ELR (cell line): ENCODE measurements around the gene CLSTN1.
"Not testable (repeated sequence)": the region's sequence is repeated elsewhere in the genome, so short reads cannot be mapped to it uniquely, and the experiment has no call there.

Source experiments
- DNase-seq: peaks from one replicate; pipeline ENCODE4 v3.0.0-alpha.2; 2015; ENCODE audit warnings: low read depth

CLSTN1 gene

DNA sequence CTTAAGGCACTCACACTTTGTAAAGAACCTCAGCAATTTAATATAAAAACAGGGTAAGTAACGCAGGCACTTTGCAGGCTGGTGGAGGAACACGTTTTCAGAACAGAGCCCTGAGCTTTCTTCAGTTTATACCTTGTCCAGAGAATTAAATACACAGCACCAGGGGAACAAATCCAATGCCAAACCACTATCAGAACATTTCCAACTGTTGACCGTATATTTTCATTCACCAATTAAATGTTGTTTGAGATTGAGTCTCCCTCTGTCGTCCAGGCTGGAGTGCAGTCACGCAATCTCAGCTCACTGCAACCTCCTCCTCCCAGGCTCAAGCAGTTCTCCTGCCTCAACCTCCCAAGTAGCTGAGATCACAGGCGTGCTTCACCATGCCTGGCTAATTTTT is 29.7 kb downstream of the CLSTN1 start:
- no peak for DNase-seq

DNA sequence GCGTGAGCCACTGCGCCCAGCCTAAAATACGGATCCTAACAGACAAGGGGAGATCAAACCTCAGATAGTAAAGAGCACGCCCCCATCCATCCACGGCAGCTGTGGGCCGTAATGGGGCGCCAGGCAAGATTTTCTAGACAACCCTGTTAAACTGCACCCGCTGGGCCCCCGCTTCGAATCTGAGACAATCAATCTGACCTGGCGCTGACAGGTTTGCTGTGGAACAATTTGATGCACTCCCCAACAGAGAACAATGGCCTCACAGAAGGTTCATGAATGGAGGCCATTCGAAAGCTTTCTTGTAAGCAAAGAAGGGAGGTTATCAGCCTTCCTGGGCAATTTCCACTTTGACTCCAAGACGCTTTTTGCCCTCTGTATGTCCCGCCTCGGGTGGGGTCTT is 30.5 kb downstream of the CLSTN1 start:
- DNase-seq = no peak

DNA sequence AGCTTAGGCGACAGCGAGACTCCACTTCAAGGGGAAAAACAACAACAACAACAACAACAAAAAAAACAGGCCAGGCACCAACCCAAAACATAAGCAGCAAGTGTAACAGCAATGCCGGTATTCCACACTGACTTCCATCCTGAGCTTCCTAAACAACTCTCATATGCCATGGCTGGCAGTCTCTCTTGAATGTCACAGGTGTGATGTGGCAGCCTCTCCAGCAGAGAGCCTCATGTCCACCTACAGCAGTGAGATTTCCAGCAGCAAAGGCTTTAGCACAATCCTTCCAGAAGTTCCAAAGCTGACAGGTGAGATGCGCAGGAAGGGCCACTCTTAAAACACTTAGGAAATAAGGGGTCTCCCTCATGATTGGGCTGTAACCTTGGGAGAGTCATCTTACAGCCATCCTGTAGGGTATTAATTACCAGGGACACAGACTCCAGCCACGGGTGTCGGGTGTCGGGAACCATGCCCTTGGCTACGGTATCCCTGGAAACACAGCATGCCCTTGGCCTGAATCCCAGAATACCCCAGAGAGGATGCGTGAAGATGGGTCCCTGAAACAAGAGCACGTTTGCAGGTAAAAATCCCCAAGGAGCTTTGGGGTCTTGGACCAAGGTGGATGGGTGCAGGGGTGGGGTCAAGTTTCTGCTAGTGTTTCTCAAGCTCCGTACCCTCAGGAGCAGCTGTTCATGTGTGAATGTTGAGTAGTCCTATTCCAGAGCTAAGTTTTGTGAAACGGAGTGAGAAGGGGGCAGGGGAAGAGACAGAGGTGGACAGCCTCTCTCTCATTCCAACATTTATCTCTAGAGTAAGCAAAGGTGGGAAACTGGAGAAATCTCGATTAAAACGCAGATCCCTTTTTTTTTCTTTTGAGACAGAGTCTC is 31.4 kb downstream of the CLSTN1 start:
- peak; percentile 28 for DNase-seq

GRCh38 chr1:9789700-9790099 is 34.1 kb downstream of the CLSTN1 start:
- DNase-seq = not testable (repeated sequence)

DNA sequence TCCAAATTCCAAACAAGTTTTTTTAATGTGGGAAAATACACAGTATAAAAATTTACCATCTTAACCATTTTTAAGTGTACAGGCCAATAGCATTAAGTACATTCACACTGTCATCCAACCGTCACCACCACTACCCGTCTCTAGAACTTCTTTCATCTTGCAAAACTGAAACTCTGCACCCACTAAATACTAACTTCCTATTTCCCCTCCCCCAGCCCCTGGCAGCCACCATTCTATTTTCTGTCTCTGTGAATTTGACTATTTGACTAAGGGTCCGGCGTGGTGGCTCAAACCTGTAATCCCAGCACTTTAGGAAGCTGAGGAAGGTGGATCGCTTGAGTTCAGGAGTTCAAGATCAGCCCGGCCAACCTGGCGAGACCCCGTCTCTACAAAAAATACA is 36.1 kb downstream of the CLSTN1 start:
- DNase-seq = no peak

GRCh38 chr1:9785406-9785805 is 38.4 kb downstream of the CLSTN1 start:
- DNase-seq = no peak

GRCh38 chr1:9784508-9785133 is 39.1 kb downstream of the CLSTN1 start:
- DNase-seq = peak; percentile 73

- DNase-seq = no peak
These were observed 40.9 kb downstream of the CLSTN1 start for GRCh38 chr1:9782897-9783296.

DNA sequence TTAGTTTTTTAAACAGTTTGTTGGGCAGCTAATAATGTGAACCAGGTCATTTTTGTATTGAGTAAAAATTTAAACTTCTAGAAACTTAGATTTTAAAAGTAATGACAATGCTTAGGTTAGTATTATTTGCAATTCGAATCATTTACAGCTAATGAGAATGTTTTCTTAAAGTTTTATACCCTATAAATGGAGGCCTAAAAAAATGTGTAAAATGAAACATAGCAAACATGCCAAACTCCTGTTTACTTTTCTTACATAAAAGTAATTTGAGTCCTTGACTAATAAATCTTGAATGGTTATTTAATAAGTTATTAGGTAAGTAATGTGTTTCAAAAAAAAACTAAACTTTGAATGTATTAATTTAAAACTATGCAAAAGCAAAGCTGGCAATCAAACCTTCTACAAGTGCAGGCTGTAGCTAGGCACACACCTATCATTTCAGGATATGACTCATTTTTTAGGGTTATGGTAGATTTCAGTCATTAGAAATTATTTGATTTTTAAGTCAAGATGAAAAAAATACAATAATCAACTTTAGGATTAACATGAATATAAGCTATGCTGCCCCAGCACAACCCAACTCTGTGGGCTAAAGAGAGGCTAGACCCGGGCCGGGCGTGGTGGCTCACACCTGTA is 41.5 kb downstream of the CLSTN1 start:
- no peak for DNase-seq

DNA sequence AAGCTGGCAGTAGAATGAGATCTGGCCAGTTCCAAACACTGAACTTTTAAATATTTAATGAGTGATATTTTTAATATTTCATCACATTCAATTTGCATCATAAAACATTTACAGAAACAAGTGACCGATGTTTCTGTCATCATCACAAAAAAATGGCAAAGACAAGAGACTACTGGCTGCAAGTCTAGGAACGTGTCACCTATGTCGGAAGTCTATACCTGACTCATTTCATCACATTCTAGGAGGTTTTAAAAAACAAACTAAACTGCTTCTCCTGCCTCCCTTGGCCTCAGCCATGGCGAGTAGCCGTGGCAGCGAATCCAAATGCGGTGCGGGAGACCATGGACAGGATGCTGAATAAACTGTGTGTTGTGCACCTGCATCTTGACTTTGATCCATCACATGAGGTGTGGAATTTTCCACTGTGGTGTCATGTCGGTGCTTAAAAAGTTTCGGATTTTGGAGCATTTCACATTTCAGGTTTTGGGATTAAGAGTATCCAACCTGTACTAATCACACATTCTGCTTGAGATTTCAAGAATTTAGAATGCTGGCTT is 43.1 kb downstream of the CLSTN1 start:
- no peak for DNase-seq

- no peak for DNase-seq
These were observed 44.9 kb downstream of the CLSTN1 start for GRCh38 chr1:9778905-9779304.

GRCh38 chr1:9776685-9777084 is 47.1 kb downstream of the CLSTN1 start:
- DNase-seq = no peak

GRCh38 chr1:9774712-9775679 is 48.8 kb downstream of the CLSTN1 start:
- no peak for DNase-seq

DNA sequence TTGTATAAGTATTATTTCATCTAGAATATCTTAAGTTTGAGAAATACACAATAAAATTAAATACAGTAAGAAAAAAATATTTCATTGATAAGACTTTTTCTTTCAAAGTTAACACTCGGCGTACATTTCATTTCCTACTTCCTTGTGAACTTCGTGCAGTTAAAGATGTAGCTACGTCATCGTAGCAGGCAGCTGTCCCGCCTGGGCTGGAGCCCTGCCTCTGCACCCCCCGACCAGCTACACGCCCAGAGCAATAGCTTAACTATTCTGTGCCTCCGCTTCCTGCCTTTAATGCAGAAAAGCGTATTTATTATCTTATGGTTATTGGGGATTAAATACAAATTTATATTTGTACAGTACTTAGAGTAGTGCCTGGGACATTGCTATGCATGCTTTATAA is 53.5 kb downstream of the CLSTN1 start:
- DNase-seq = no peak

DNA sequence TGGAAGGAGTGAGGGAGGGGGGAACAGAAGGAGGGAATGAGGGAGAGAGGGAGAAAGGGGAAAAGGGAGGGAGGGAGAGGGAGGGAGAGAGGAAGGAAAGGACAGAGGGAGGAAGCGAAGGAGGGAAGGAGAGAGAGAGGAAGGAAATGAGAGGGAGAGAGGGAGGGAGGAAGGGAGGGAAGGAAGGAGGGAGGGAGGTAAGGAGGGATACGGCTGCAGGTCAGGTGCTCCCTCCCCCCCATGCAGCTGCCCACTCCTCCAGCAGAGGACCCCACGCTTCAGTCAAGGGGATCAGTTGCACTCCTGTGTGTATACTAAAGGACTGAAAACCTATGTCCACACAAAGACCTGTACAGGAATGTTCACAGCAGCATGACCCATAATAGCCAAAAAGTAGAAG is 54.8 kb downstream of the CLSTN1 start:
- DNase-seq = no peak

- no peak for DNase-seq
These were observed 55.6 kb downstream of the CLSTN1 start for GRCh38 chr1:9767964-9768668.

DNA sequence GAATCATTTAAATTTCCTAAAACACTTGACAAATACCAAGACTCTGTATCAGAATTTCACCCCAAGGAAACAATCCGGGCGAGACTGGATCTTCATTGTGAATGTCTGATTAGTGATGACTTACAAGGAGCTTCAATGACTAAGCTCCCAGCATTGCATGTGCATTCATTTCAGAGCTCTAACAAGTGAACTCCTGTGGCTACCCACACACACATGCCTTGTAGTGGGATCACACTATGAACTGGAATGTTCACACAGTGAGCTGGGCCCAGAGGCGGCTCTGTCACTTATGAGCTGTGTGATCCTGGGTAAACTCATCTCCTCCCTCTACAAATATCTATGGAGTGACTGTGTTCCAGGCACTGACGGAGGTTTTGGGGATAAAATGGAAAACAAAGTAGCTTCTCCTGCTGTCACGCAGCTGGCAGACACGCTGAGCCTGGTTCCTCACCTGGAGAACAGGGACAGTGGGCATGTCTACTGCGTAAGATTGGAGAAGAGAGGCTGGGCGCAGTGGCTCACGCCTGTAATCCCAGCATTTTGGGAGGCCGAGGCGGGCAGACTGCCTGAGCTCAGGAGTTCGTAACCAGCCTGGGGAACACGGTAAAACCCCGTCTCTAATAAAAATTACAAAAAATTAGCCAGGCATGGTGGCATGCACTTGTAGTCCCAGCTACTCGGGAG is 56.9 kb downstream of the CLSTN1 start:
- peak; percentile 99 for DNase-seq

DNA sequence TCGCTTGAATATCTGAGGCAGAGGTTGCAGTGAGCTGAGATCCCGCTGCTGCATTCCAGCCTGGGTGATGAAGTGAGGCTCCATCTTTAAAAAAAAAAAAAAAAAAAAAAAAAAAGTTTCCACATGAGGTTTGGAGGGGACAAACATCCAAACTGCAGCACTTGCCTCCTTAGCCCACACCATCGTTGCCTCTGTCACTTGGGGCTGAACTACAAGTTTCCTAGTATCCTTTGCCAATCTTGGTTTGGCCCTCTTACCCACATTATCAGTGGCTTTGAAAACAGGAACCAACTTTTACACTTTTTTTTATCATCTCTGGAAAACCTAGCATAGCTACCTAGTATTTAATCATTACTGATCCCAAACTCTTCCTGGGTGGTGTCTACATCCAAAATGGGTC is 59.2 kb downstream of the CLSTN1 start:
- no peak for DNase-seq

DNA sequence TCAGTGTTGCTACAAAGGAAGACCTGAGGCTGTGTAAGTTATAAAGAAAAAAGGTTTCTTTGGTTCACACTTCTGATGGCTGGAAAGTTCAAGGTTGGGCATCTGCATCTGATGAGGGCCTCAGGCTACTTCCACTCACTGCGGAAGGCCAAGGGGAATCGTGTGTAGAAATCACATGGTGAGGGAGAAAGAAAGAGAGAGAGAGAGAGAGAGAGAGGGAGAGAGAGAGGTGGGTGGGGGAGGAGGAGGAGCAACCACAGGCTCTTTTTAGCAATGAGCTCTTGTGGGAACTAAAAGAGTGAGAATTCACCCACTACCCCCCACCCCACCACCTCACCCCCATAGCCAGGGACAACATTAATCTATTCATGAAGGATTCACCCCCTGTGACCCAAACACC is 59.9 kb downstream of the CLSTN1 start:
- no peak for DNase-seq

DNA sequence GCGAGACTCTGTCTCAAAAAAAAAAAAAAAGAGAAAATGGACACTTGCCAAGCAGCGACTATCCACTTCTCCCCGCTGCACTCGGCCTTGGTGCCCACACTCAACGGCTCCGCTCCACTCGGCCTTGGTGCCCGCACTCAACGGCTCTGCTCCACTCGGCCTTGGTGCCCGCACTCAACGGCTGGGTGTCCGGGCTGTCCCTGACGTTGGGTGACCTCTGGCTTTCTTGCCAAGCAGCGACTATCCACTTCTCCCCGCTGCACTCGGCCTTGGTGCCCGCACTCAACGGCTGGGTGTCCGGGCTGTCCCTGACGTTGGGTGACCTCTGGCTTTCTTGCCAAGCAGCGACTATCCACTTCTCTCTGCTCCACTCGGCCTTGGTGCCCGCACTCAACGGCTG is 61.3 kb downstream of the CLSTN1 start:
- not testable (repeated sequence) for DNase-seq
